Natural killer cell (primary cell): ENCODE measurements around the gene ABCA4. TPM values are rescaled to one million over a fixed set of nuclear protein-coding genes. Genes with fewer than 3 reads are reported as not detected.
A peak's percentile ranks its signal among the peaks of the same experiment; 100 is the strongest.

Experiments
- ATAC-seq, 3 donors: fragments of 150-1000 bp in 2 of 3; fragments of 200-7000 bp in 1 of 3; cut with Tn5 transposase; 1 replicate in 1 of 3; 2 replicates in 2 of 3; pipeline ENCODE4 v1.10.0; 2021; ENCODE audit warnings: mild to moderate bottlenecking in 2 of 3, moderate library complexity in 2 of 3
- DNase-seq, 2 donors: peaks; one replicate each; pipeline versions ENCODE4 v3.0.0 to v3.0.0-alpha.2; 2013 to 2021; ENCODE audit warnings: mixed read lengths in 1 of 2
- H3K27ac ChIP-seq: one replicate; pipeline ENCODE4 v1.5.1; 2013; ENCODE audit warnings: mild to moderate bottlenecking, low read length
- H3K27me3 ChIP-seq: one replicate; pipeline ENCODE4 v1.6.1; 2013; ENCODE audit warnings: low read length; ENCODE audit not compliant: control insufficient read depth, insufficient read depth
- H3K36me3 ChIP-seq: one replicate; pipeline ENCODE4 v1.6.1; 2013; ENCODE audit warnings: low read length; ENCODE audit not compliant: control insufficient read depth, insufficient read depth
- H3K4me1 ChIP-seq: one replicate; pipeline ENCODE4 v1.6.1; 2013; ENCODE audit warnings: low read length; ENCODE audit not compliant: control insufficient read depth, insufficient read depth
- H3K4me3 ChIP-seq: one replicate; pipeline ENCODE4 v1.5.1; 2013; ENCODE audit warnings: low read length
- H3K9me3 ChIP-seq: one replicate; pipeline ENCODE4 v1.6.1; 2013; ENCODE audit warnings: low read length; ENCODE audit not compliant: control insufficient read depth, insufficient read depth
- H3K27ac Mint-ChIP-seq, 2 donors: one replicate each; pipeline ENCODE4 v1.8.0; 2022; ENCODE audit warnings: mild to moderate bottlenecking in 2 of 2, mixed read lengths in 2 of 2, moderate library complexity in 1 of 2
- H3K27me3 Mint-ChIP-seq, 2 donors: one replicate each; pipeline ENCODE4 v1.8.0; 2022; ENCODE audit warnings: low read depth in 2 of 2, mixed read lengths in 2 of 2
- H3K36me3 Mint-ChIP-seq: one replicate; pipeline ENCODE4 v1.8.0; 2022; ENCODE audit warnings: mixed read lengths
- H3K4me1 Mint-ChIP-seq, 2 donors: one replicate each; pipeline ENCODE4 v1.8.0; 2022; ENCODE audit warnings: mixed read lengths in 2 of 2
- H3K4me3 Mint-ChIP-seq: one replicate; pipeline ENCODE4 v1.8.0; 2022; ENCODE audit warnings: mild to moderate bottlenecking, moderate library complexity, mixed read lengths
- H3K9me3 Mint-ChIP-seq, 2 donors: one replicate each; pipeline ENCODE4 v1.8.0; 2022; ENCODE audit warnings: mixed read lengths in 2 of 2
- WGBS: methylation state at CpG from one replicate; pipeline ENCODE4 v1.1.7; 2013; ENCODE audit warnings: missing lambda C conversion rate; ENCODE audit not compliant: insufficient coverage; 5-methylcytosine and 5-hydroxymethylcytosine counted together
- intact Hi-C: fragments of 100-400 bp; cut with micrococcal nuclease; formaldehyde crosslinking; loops from one replicate; pipeline ENCODE4 v1.14.2; 2022
- total RNA-seq, 4 donors: library from RNA; stranded (reverse); fragments of 120-200 nt in 1 of 4; gene quantifications; one replicate each; pipeline versions ENCODE4 v1.2.3 to v1.2.4, GENCODE V29; 2013 to 2022
- TF ChIP-seq, protein P1 (sequence below): fragments of 200-600 bp; IDR thresholded peaks from one replicate; pipeline ENCODE4 v1.8.0; 2022; ENCODE audit warnings: antibody characterized with exemption

Gene ABCA4
- total RNA-seq, 3 donors from 2014 or later (not counting 1 experiment from before 2014, with no cell fraction given), result 0.48 TPM; not detected in 2

DNA sequence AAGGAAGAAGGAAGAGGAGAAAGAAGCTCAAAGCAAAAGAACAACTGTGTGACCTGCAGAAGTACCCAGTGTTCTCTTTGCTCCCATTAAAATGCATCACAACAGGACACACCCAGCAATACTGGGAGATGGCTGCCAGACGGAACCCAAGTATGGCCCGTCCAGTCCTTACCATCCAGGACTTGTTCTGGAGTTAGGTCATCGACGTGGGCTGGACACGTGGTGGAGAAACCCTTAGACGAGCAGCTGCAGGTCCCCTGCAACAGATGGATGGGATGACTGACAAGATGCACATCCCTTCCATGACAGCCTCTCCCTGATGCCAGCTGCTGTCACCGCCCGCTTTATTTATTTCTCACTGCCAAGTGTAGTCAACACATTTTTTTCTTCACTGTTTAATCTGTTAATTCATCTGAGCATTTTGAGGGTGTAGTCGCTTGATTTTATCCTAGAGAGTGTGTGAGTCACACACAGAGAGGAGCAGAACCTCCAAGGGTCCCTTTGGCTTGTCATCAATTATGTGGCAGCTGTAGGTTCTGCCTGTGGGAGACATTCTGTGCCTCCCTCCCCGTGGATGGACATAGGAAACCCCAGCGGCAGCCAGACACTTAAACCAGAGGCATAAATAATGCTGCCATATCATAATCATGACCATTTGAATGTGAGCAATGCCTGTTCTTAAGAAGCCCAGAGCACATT lies 80.9 kb downstream of the ABCA4 start:
- WGBS, result 85% methylated on average over 11 of the region's 11 CpGs
- Mint-ChIP-seq H3K27ac (no peak overlapping the region), H3K36me3 (no peaks in the 10 kb centered on the region), H3K4me3 (no peak overlapping the region), H3K4me1 (peaks cover 18 to 19% of the 10 kb centered on the region in 2 donors), H3K9me3 (no peaks in the 10 kb centered on the region), H3K27me3 (peaks cover 2 to 7% of the 10 kb centered on the region in 2 donors)
- TF ChIP-seq, protein P1, sequence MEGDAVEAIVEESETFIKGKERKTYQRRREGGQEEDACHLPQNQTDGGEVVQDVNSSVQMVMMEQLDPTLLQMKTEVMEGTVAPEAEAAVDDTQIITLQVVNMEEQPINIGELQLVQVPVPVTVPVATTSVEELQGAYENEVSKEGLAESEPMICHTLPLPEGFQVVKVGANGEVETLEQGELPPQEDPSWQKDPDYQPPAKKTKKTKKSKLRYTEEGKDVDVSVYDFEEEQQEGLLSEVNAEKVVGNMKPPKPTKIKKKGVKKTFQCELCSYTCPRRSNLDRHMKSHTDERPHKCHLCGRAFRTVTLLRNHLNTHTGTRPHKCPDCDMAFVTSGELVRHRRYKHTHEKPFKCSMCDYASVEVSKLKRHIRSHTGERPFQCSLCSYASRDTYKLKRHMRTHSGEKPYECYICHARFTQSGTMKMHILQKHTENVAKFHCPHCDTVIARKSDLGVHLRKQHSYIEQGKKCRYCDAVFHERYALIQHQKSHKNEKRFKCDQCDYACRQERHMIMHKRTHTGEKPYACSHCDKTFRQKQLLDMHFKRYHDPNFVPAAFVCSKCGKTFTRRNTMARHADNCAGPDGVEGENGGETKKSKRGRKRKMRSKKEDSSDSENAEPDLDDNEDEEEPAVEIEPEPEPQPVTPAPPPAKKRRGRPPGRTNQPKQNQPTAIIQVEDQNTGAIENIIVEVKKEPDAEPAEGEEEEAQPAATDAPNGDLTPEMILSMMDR, result peak; percentile 71
- Histone ChIP-seq H3K4me1 (peaks cover 9% of the 10 kb centered on the region), H3K27me3 (peaks cover 3% of the 10 kb centered on the region), H3K9me3 (no peaks in the 10 kb centered on the region), H3K36me3 (no peaks in the 10 kb centered on the region), H3K4me3 (no peak overlapping the region), H3K27ac (no peak overlapping the region)
- intact Hi-C loops, result loop anchor here (2.0 kb wide), 1 partner anchor 767 kb away; no protein-coding TSS in a partner anchor
- ATAC-seq, result no peak
- DNase-seq, result no peak

DNA sequence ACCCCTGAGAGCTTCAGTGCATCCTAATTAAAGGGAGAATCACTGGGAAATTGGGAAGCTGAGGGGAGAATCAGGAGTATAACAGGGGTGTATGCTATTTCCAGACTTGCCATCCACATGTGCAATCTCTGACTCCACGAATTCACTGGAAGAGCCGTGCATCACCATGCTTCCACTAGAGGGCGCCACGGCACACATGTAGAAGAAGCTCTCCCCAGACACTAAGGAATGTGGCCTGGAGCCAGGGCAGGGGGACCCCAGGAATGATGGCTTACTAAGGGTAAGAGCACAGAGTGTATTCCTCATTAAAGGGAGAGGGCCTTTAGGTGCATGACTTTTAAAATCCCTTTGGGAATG lies 81.5 kb downstream of the ABCA4 start:
- DNase-seq (peak; percentile 51 to 73), ATAC-seq (peak in 2 of 3 donors; percentile 58 to 68)
- H3K36me3 Mint-ChIP-seq, result no peaks in the 10 kb centered on the region
- Histone ChIP-seq H3K27me3 (peaks cover 3% of the 10 kb centered on the region), H3K36me3 (no peaks in the 10 kb centered on the region), H3K27ac (no peak overlapping the region), H3K4me3 (no peak overlapping the region), H3K9me3 (no peaks in the 10 kb centered on the region), H3K4me1 (peaks cover 10% of the 10 kb centered on the region)
- 5% methylated on average over 4 of the region's 4 CpGs for WGBS
- no peak overlapping the region for H3K4me3 Mint-ChIP-seq
- H3K27me3 Mint-ChIP-seq, result peaks cover 2 to 7% of the 10 kb centered on the region in 2 donors
- TF ChIP-seq, protein P1, result peak; percentile 94
- peaks cover 22% of the 10 kb centered on the region in 2 donors for H3K4me1 Mint-ChIP-seq
- H3K9me3 Mint-ChIP-seq, result no peaks in the 10 kb centered on the region
- H3K27ac Mint-ChIP-seq, result no peak overlapping the region
- intact Hi-C loops, result loop anchor here (2.0 kb wide), 1 partner anchor 767 kb away; no protein-coding TSS in a partner anchor

DNA sequence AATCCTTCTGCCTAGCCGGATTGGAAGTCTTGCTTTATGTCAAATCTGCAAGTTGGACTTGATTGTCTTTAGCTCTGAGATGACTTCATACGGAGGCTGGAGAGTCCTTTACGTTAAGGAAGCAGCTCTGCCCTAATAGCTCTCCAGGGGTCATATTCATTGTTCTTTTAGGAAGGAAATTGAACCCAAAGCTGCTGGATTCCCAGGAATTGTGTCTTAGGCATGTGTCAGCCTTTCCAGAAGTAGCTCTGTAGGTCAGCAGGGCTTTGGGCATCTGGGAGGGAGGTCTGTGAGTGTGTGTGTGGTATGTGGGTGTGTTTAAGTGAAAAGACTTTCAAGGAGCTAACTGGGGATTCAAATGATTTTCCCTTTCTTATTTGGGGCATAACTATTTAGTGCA lies 82.4 kb downstream of the ABCA4 start:
- H3K27me3 ChIP-seq, result peaks cover 3% of the 10 kb centered on the region
- no peak for DNase-seq
- no peak overlapping the region for H3K27ac Mint-ChIP-seq
- TF ChIP-seq, protein P1, result no peak
- H3K4me1 Mint-ChIP-seq, result peaks cover 22% of the 10 kb centered on the region in 2 donors
- no peak for ATAC-seq
- WGBS, result 76% methylated on average over 3 of the region's 3 CpGs
- no peak overlapping the region for H3K27ac ChIP-seq
- H3K9me3 Mint-ChIP-seq, result no peaks in the 10 kb centered on the region
- peaks cover 2 to 7% of the 10 kb centered on the region in 2 donors for H3K27me3 Mint-ChIP-seq
- no peak overlapping the region for H3K4me3 Mint-ChIP-seq
- intact Hi-C loops, result loop anchor here (2.0 kb wide), 1 partner anchor 768 kb away; no protein-coding TSS in a partner anchor
- H3K4me3 ChIP-seq, result no peak overlapping the region
- peaks cover 10% of the 10 kb centered on the region for H3K4me1 ChIP-seq
- H3K36me3 Mint-ChIP-seq, result no peaks in the 10 kb centered on the region
- H3K9me3 ChIP-seq, result no peaks in the 10 kb centered on the region
- no peaks in the 10 kb centered on the region for H3K36me3 ChIP-seq
